ENCODE data around the gene IRS2.

IRS2 gene

DNA sequence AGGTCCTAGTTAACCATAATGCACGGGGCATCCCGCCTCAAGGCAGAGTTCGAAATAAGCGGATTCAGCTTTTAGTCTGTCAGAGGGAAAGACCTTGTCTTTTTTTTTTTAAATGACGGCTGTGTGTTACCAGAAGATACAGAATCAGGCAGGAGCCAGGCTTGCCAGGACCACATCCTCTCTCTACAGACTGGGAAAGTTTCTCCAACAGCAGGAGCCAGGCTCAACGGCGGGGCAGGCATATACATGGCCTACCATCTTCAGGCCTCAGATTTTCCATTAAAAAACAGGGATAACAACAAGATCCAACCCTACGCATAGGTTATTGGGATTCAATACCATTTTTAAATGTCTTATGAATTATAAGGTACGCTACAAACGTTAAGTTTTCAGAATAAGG is 17.8 kb downstream of the IRS2 start:
- Histone ChIP-seq H2AFZ (ENCODE audit: low read depth, low read length) (no peak overlapping the region), H3K9me3 (ENCODE audit: low read length) (peaks cover 4% of the 10 kb centered on the region), H3K36me3 (ENCODE audit: insufficient read depth, low read length) (peaks cover 3% of the 10 kb centered on the region), H3K27me3 (ENCODE audit: insufficient read depth, low read length) (no peaks in the 10 kb centered on the region), H3K4me3 (ENCODE audit: low read length) (no peak overlapping the region), H3K4me1 (ENCODE audit: insufficient read depth, low read length) (peaks cover 7% of the 10 kb centered on the region)

DNA sequence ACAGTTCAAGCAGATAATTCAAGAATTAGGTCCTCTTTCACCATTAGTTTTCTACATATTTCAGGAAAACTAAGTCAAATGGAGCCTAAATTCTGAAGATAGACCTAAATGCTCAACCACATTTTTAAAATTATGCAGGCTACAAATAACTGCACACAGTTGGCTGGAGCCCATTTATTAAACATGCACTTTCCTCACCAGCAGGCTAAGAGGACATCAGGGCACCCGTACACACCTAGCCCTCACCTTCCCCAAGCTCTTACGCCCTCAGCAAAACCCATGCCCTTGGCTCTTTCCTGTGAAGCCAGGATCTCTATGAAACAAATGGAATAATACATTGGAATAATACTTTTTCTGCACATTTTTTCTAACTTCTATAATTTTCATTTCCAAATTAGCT is 18.2 kb downstream of the IRS2 start:
- Histone ChIP-seq H3K36me3 (ENCODE audit: insufficient read depth, low read length) (peaks cover 3% of the 10 kb centered on the region), H3K27me3 (ENCODE audit: insufficient read depth, low read length) (no peaks in the 10 kb centered on the region), H3K9me3 (ENCODE audit: low read length) (peaks cover 4% of the 10 kb centered on the region)

DNA sequence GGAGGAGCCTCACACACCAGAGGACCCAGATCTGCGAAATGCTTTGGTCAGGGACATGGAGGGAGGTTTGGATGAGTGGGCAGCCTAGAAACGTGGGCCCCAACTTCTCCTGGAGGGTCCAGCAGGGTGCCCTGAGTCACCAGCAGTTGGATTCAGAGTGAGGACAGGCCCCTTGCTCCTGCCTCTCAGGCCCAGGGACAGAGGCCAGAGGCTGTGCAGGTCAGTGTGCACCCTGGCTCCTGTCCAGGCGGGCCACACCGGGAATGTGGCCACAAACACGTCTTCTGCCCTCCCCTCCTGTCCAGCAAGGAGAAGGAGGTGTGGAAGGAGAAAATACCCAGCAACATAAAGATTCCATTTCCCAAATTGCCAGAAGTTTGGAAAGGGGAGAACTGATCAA is 19.4 kb downstream of the IRS2 start:
- H2AFZ ChIP-seq (ENCODE audit: low read depth, low read length): no peak overlapping the region
- H3K27me3 ChIP-seq (ENCODE audit: insufficient read depth, low read length): no peaks in the 10 kb centered on the region
- H3K9me3 ChIP-seq (ENCODE audit: low read length): peaks cover 4% of the 10 kb centered on the region
- no peaks in the 10 kb centered on the region for H3K36me3 ChIP-seq (ENCODE audit: insufficient read depth, low read length)
- no peak overlapping the region for H3K4me3 ChIP-seq (ENCODE audit: low read length)
- H3K4me1 ChIP-seq (ENCODE audit: insufficient read depth, low read length): peaks cover 7% of the 10 kb centered on the region

More for the DNA sequence above, 18.2 kb downstream of the IRS2 start:
- Histone ChIP-seq H3K4me3 (ENCODE audit: low read length) (no peak overlapping the region), H2AFZ (ENCODE audit: low read depth, low read length) (no peak overlapping the region), H3K4me1 (ENCODE audit: insufficient read depth, low read length) (peaks cover 7% of the 10 kb centered on the region)

DNA sequence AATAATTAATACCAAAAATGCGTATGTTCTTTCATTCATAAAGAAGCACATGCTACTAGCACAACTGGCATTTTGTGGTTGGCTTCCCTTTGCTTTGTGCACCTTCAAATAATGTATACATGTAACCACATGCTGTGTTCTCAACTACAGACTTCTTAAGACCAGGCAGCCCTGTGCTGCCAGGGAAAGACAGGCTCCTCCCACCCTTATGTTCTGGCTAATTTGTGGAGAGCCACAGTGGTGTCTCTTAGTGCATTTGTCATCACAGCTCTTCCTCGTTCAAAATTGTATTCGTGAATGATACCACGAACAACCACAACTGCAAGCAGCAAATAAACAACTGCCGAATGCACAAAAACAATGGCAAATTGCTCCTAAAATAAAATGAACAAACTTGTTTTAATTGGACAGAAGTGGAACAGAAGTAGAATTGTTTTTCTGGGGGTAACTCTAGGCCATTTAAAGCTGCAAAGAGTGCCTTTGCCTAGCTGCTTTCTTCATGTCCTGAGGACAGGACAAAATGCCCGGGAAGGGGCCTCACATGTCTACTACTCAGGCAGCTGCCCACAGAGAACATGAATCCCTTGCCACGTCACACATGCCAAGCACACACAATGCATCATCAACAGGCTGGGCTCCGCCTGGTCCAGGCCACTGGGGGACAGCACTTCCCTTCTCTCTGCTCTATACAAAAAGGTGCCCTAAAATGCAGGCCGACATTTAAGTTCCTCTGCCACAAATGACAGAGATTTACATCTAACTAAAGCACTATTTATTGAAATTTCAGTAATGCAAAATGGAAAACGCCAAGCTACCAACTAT is 21.7 kb downstream of the IRS2 start:
- Histone ChIP-seq H3K4me1 (ENCODE audit: insufficient read depth, low read length) (peaks cover 7% of the 10 kb centered on the region), H3K4me3 (ENCODE audit: low read length) (no peak overlapping the region), H3K27me3 (ENCODE audit: insufficient read depth, low read length) (no peaks in the 10 kb centered on the region), H2AFZ (ENCODE audit: low read depth, low read length) (no peak overlapping the region), H3K36me3 (ENCODE audit: insufficient read depth, low read length) (no peaks in the 10 kb centered on the region), H3K9me3 (ENCODE audit: low read length) (peaks cover 4% of the 10 kb centered on the region)

DNA sequence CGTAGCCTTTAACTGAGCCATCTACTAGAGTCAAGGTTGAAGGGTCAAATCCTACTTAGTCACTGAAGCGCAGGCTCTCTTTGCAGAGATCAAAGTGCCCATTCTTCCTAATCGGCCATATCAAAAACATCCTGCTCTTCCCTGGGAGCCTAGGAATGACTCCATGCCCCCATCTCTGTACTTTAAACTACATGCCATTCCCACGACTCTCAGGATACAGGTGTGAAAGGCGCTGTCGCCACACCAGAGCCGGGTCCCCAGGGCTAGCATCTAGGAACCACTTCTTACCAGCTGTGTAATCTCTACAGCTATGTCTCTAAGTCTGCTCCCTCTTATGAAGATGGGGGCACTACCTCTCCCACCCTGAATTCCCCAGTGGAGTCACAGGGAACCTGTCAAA is 22.3 kb downstream of the IRS2 start:
- H3K4me1 ChIP-seq (ENCODE audit: insufficient read depth, low read length): peaks cover 7% of the 10 kb centered on the region
- no peak overlapping the region for H2AFZ ChIP-seq (ENCODE audit: low read depth, low read length)
- H3K27me3 ChIP-seq (ENCODE audit: insufficient read depth, low read length): no peaks in the 10 kb centered on the region
- H3K36me3 ChIP-seq (ENCODE audit: insufficient read depth, low read length): no peaks in the 10 kb centered on the region
- peaks cover 5% of the 10 kb centered on the region for H3K9me3 ChIP-seq (ENCODE audit: low read length)
- no peak overlapping the region for H3K4me3 ChIP-seq (ENCODE audit: low read length)

DNA sequence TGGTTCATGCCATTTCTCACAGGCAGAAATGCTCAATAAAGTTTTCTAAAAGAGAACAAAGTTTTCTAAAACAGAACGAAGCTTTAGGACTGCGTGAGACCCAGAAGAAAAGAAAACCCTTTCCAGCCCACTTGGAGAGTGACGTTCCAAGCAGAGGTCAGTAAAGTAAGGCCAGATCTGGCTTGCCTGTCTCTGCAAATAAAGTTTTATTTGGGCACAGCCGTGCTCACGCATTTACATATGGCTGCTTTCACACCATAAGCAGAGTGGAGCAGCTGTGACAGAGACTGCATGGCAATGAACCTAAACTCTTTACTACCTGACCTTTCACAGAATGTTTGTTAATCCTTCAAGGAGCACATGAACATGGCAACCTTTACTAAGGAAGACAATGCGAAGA is 23.6 kb downstream of the IRS2 start:
- peaks cover 7% of the 10 kb centered on the region for H3K4me1 ChIP-seq (ENCODE audit: insufficient read depth, low read length)
- H2AFZ ChIP-seq (ENCODE audit: low read depth, low read length): no peak overlapping the region

DNA sequence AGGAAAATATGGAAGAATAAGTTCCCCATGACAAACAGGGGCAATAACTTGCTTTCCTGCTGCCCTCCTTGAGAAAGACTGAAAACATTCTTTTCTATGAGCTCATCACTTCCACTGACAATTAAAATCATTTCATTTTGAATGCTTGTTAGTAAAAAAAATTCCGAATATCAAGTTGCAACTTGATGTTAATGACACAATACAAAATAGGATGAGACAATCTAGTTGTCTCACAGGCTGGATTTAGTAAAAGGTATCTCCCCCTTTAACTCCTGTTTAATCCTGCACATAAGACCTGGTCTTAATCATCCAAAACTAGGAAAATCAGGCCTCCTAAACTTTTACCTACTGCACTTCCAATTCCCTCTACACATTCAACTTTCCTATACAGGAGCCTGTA is 24.7 kb downstream of the IRS2 start:
- H3K36me3 ChIP-seq (ENCODE audit: insufficient read depth, low read length): no peaks in the 10 kb centered on the region
- no peak overlapping the region for H3K4me3 ChIP-seq (ENCODE audit: low read length)
- H2AFZ ChIP-seq (ENCODE audit: low read depth, low read length): no peak overlapping the region
- no peaks in the 10 kb centered on the region for H3K27me3 ChIP-seq (ENCODE audit: insufficient read depth, low read length)
- H3K4me1 ChIP-seq (ENCODE audit: insufficient read depth, low read length): peaks cover 7% of the 10 kb centered on the region
- H3K9me3 ChIP-seq (ENCODE audit: low read length): peaks cover 3% of the 10 kb centered on the region

More for the DNA sequence above, 23.6 kb downstream of the IRS2 start:
- H3K36me3 ChIP-seq (ENCODE audit: insufficient read depth, low read length): no peaks in the 10 kb centered on the region
- peaks cover 7% of the 10 kb centered on the region for H3K9me3 ChIP-seq (ENCODE audit: low read length)
- no peaks in the 10 kb centered on the region for H3K27me3 ChIP-seq (ENCODE audit: insufficient read depth, low read length)
- no peak overlapping the region for H3K4me3 ChIP-seq (ENCODE audit: low read length)

DNA sequence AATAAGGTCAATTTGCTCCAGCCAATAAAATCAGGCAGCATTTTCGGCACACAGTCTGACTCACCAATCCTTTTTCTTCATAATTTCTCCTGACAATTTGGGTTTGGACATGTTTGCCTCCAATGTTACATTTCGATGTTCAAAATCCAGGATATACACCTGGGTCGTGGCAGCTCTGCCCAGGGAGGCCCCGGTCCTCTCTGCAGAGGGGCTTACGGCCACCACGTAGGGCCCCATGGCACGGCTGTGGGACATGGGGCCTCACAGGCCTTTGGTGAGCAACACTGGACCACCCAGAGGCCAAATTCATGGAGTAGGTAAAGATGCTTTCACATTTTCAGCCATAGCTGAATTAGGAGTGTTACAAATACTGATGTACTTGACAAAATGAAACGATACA is 25.4 kb downstream of the IRS2 start:
- Histone ChIP-seq H3K9me3 (ENCODE audit: low read length) (peaks cover 3% of the 10 kb centered on the region), H3K36me3 (ENCODE audit: insufficient read depth, low read length) (peaks cover under 1% of the 10 kb centered on the region), H3K4me1 (ENCODE audit: insufficient read depth, low read length) (peaks cover 7% of the 10 kb centered on the region), H3K4me3 (ENCODE audit: low read length) (no peak overlapping the region), H2AFZ (ENCODE audit: low read depth, low read length) (no peak overlapping the region), H3K27me3 (ENCODE audit: insufficient read depth, low read length) (no peaks in the 10 kb centered on the region)

DNA sequence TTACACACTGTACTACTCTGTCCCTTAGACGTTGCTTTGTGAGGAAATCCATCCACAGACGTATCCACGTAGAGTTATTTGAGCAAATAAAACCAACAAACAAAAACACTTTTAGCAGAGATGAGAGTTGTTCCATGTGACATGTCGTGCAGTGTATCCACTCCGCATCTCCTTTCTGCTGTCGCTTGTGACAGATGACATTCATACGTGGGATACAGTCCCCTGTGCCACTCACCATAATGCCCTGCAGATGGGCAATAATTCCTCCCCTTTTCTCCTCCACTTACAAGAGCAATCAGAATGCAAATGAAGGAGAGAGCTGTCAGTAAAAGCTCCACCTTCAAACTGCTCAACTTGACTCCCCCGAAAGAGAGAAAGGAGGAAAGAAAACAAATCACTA is 26.0 kb downstream of the IRS2 start:
- H2AFZ ChIP-seq (ENCODE audit: low read depth, low read length): no peak overlapping the region
- peaks cover 7% of the 10 kb centered on the region for H3K4me1 ChIP-seq (ENCODE audit: insufficient read depth, low read length)
- no peak overlapping the region for H3K4me3 ChIP-seq (ENCODE audit: low read length)
- H3K9me3 ChIP-seq (ENCODE audit: low read length): peaks cover 3% of the 10 kb centered on the region
- peaks cover 6% of the 10 kb centered on the region for H3K36me3 ChIP-seq (ENCODE audit: insufficient read depth, low read length)
- no peaks in the 10 kb centered on the region for H3K27me3 ChIP-seq (ENCODE audit: insufficient read depth, low read length)

DNA sequence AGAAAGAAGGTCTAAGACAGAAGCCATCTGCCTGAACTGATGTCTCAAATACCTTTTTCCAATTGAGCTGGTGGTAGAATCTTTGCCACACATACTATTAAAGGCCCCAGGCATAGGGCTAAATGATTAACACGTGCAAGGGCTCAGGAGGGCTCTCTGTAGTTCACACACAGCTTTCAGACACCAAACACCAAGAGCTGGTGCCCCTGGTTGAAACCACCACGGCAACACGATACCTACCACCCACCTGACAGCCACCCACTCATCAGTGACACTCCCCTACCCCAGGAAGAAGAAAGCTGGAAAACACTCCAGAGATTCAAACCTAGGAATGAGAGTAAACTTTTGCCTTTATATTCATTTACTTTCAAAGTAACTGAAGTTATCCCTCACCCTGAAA is 26.8 kb downstream of the IRS2 start:
- Histone ChIP-seq H3K36me3 (ENCODE audit: insufficient read depth, low read length) (peaks cover 8% of the 10 kb centered on the region), H3K4me1 (ENCODE audit: insufficient read depth, low read length) (peaks cover 4% of the 10 kb centered on the region), H2AFZ (ENCODE audit: low read depth, low read length) (no peak overlapping the region), H3K27me3 (ENCODE audit: insufficient read depth, low read length) (no peaks in the 10 kb centered on the region), H3K4me3 (ENCODE audit: low read length) (no peak overlapping the region), H3K9me3 (ENCODE audit: low read length) (peaks cover 3% of the 10 kb centered on the region)

DNA sequence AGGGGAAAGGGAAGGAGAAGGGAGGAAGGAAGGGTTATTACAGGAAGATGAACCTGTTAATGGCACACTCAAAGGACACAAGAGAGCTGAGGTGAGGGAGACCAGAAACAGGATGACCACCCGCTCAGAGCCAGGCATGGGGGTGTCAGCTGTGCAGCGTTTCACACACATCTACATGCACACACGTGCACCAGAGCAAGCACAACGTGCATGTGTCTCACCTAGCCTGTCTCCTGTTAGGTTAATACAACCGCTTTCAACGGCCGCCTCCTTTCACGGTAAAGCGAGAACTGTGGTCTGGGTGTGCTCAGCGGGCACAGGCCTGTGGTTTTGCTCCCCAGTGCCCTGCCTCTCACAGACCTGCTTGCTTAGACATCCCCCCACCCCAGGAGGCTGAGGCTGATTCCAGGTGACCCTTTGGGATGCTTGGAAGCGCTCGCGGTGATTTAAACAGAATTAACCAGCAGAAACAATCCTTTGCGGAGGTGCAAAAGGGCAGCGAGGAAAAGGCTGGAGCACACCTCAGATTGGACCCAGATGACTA is 27.4 kb downstream of the IRS2 start:
- H3K36me3 ChIP-seq (ENCODE audit: insufficient read depth, low read length): peaks cover 12% of the 10 kb centered on the region

DNA sequence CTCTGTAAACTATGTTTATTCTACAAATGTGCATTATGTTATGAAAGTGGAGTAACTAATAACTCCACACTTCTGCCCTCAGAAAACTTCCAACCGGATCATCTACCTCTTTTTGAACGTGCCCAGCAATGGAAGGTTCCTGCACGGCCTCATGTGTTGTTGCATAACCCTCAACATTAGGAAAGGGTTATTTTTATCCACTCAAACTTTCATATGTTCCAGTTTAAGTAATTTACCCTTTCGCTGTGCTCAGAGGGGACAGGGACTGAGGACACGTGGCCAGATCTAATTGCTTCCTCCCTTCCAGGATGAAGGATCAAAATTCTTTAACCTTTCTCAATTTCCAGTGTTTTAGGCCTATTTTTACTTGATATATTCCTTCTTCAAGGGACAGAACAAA is 29.6 kb downstream of the IRS2 start:
- Histone ChIP-seq H3K4me3 (ENCODE audit: low read length) (no peak overlapping the region), H2AFZ (ENCODE audit: low read depth, low read length) (no peak overlapping the region), H3K4me1 (ENCODE audit: insufficient read depth, low read length) (no peaks in the 10 kb centered on the region), H3K9me3 (ENCODE audit: low read length) (peaks cover 8% of the 10 kb centered on the region), H3K36me3 (ENCODE audit: insufficient read depth, low read length) (peaks cover 25% of the 10 kb centered on the region), H3K27me3 (ENCODE audit: insufficient read depth, low read length) (no peaks in the 10 kb centered on the region)

More for the DNA sequence above, 27.4 kb downstream of the IRS2 start:
- Histone ChIP-seq H3K4me3 (ENCODE audit: low read length) (no peak overlapping the region), H2AFZ (ENCODE audit: low read depth, low read length) (no peak overlapping the region), H3K4me1 (ENCODE audit: insufficient read depth, low read length) (no peaks in the 10 kb centered on the region), H3K27me3 (ENCODE audit: insufficient read depth, low read length) (no peaks in the 10 kb centered on the region), H3K9me3 (ENCODE audit: low read length) (peaks cover 3% of the 10 kb centered on the region)

DNA sequence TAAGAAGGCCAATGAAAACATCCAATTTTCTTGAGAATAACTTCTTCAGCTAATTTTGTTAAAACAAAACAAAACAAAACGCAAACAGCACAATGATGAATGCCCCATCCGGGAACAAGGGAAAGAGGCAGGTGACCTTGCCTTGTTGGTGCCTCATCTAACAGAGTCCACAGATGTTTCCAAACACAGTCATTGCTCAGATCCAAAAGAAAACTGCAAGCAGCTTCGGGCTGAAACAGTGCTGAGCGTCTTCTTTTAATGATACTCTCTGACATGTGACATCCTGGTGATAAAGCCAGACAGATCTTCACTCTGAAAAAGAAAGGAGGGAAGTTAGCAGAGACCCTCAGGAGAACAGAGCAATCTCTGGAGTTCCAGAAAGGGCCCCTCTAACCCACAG is 30.4 kb downstream of the IRS2 start:
- H3K27me3 ChIP-seq (ENCODE audit: insufficient read depth, low read length): no peaks in the 10 kb centered on the region
- H3K4me3 ChIP-seq (ENCODE audit: low read length): no peak overlapping the region
- H3K36me3 ChIP-seq (ENCODE audit: insufficient read depth, low read length): peaks cover 25% of the 10 kb centered on the region
- H3K9me3 ChIP-seq (ENCODE audit: low read length): peaks cover 10% of the 10 kb centered on the region
- no peaks in the 10 kb centered on the region for H3K4me1 ChIP-seq (ENCODE audit: insufficient read depth, low read length)
- no peak overlapping the region for H2AFZ ChIP-seq (ENCODE audit: low read depth, low read length)
